OCI-LY1 (cell line): ENCODE results near the gene DOCK4.

ENCODE experiments used
- EZH2 ChIP-seq: fragments of 200-600 bp; sonication (generic), shearing (Covaris generic); IDR thresholded peaks from 2 replicates; pipeline ENCODE4 v1.8.0; 2017; ENCODE audit warnings: borderline replicate concordance, mixed run types, mild to moderate bottlenecking, antibody characterized with exemption, low read length, moderate library complexity, mixed read lengths
- TF ChIP-seq, protein P1 (sequence below): fragments of 200-600 bp; sonication (generic), shearing (Covaris generic); IDR thresholded peaks from 2 replicates; pipeline ENCODE4 v1.5.1; 2017; ENCODE audit warnings: mild to moderate bottlenecking, antibody characterized with exemption, low read length, moderate library complexity, mixed read lengths

DNA sequence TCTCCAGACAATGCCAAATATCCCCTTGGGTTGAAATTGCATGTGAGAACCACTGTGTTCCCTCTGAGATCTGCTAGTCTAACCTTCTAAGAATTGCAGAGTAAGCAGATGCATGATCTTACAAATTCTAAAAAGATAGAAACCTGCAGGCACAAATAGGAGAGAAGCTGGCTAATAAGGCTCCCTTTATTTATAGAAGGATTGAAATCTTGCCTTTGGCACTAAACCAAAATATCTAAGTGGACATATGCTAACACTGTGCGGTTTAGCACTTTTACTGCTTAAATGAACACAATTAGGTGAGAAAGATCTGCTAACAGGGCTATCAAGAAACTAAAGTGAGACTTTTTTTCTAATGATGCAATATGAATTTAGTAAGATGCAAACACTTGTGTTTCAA is 225.5 kb downstream of the DOCK4 start:
- TF ChIP-seq, protein P1, sequence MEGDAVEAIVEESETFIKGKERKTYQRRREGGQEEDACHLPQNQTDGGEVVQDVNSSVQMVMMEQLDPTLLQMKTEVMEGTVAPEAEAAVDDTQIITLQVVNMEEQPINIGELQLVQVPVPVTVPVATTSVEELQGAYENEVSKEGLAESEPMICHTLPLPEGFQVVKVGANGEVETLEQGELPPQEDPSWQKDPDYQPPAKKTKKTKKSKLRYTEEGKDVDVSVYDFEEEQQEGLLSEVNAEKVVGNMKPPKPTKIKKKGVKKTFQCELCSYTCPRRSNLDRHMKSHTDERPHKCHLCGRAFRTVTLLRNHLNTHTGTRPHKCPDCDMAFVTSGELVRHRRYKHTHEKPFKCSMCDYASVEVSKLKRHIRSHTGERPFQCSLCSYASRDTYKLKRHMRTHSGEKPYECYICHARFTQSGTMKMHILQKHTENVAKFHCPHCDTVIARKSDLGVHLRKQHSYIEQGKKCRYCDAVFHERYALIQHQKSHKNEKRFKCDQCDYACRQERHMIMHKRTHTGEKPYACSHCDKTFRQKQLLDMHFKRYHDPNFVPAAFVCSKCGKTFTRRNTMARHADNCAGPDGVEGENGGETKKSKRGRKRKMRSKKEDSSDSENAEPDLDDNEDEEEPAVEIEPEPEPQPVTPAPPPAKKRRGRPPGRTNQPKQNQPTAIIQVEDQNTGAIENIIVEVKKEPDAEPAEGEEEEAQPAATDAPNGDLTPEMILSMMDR, result no peak
- TF ChIP-seq EZH2, result no peak
